ENCODE measurements around the gene SLC25A21. TPM values are rescaled to one million over a fixed set of nuclear protein-coding genes. Genes with fewer than 3 reads are reported as not detected.

SLC25A21 gene
- total and polyA plus RNA-seq, 2 of the 13 experiments (the other 11 are each of a cell fraction or from before 2014, with no cell fraction given) = 1.9 to 2.9 TPM

GRCh38 chr14:37197421-37198272 lies 25.2 kb upstream of the SLC25A21 start, which contains the start of gene MIPOL1 (continued):
- TF ChIP-seq, protein P1, sequence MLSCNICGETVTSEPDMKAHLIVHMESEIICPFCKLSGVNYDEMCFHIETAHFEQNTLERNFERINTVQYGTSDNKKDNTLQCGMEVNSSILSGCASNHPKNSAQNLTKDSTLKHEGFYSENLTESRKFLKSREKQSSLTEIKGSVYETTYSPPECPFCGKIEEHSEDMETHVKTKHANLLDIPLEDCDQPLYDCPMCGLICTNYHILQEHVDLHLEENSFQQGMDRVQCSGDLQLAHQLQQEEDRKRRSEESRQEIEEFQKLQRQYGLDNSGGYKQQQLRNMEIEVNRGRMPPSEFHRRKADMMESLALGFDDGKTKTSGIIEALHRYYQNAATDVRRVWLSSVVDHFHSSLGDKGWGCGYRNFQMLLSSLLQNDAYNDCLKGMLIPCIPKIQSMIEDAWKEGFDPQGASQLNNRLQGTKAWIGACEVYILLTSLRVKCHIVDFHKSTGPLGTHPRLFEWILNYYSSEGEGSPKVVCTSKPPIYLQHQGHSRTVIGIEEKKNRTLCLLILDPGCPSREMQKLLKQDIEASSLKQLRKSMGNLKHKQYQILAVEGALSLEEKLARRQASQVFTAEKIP (CRISPR knock-in tag; IDR thresholded peaks at IDR 0.05; ENCODE audit: borderline replicate concordance) = no peak
- TF ChIP-seq ZNF567 (CRISPR knock-in tag; IDR thresholded peaks at IDR 0.05; ENCODE audit: borderline replicate concordance) (peak; percentile 95; the same call in 1 of the 2 replicates), NONO (IDR thresholded peaks at IDR 0.05) (no peak), NONO (CRISPR knock-in tag; conservative IDR thresholded peaks at IDR 0.05) (peak; percentile 94), ARID3A (IDR thresholded peaks at IDR 0.05; ENCODE audit: low read depth, low read length) (peak; percentile 39; the same call in 1 of the 2 replicates), ZNF335 (CRISPR knock-in tag; IDR thresholded peaks at IDR 0.05) (peak; percentile 95), ATF4 (CRISPR knock-in tag; IDR thresholded peaks at IDR 0.05) (peak in 1 of 2 experiments; percentile 66; a peak in 2 of 4 replicates), TEAD2 (CRISPR knock-in tag; IDR thresholded peaks at IDR 0.05) (peak; percentile 50; the same call in 1 of the 2 replicates), ZNF30 (CRISPR knock-in tag; IDR thresholded peaks at IDR 0.05) (peak; percentile 73; the same call in 1 of the 2 replicates), ZNF329 (CRISPR knock-in tag; IDR thresholded peaks at IDR 0.05; ENCODE audit: low read depth) (peak; percentile 80; the same call in 1 of the 2 replicates), ZNF18 (CRISPR knock-in tag; IDR thresholded peaks at IDR 0.05; ENCODE audit: insufficient replicate concordance) (peak; percentile 52), RFXAP (CRISPR knock-in tag; IDR thresholded peaks at IDR 0.05; ENCODE audit: borderline replicate concordance) (peak; percentile 84; the same call in 1 of the 2 replicates), PCBP2 (optimal IDR thresholded peaks at IDR 0.05; ENCODE audit: low read depth, low read length, poor library complexity, severe bottlenecking) (no peak)
- TF ChIP-seq, protein P2, sequence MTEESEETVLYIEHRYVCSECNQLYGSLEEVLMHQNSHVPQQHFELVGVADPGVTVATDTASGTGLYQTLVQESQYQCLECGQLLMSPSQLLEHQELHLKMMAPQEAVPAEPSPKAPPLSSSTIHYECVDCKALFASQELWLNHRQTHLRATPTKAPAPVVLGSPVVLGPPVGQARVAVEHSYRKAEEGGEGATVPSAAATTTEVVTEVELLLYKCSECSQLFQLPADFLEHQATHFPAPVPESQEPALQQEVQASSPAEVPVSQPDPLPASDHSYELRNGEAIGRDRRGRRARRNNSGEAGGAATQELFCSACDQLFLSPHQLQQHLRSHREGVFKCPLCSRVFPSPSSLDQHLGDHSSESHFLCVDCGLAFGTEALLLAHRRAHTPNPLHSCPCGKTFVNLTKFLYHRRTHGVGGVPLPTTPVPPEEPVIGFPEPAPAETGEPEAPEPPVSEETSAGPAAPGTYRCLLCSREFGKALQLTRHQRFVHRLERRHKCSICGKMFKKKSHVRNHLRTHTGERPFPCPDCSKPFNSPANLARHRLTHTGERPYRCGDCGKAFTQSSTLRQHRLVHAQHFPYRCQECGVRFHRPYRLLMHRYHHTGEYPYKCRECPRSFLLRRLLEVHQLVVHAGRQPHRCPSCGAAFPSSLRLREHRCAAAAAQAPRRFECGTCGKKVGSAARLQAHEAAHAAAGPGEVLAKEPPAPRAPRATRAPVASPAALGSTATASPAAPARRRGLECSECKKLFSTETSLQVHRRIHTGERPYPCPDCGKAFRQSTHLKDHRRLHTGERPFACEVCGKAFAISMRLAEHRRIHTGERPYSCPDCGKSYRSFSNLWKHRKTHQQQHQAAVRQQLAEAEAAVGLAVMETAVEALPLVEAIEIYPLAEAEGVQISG (CRISPR knock-in tag; IDR thresholded peaks at IDR 0.05) = peak; percentile 92
